GM08714 (cell line): ENCODE data around the gene C1orf105.

ENCODE experiments used
- H3K4me3 ChIP-seq: fragments of 200-500 bp; sonication (Bioruptor generic); 2 replicates; pipeline ENCODE4 v1.5.1; 2014; ENCODE audit warnings: mild to moderate bottlenecking, low read length, inconsistent platforms
- ZNF274 ChIP-seq: IDR thresholded peaks from 2 replicates; pipeline ENCODE4 v1.6.1; 2012; ENCODE audit warnings: mild to moderate bottlenecking, low read depth, low read length

C1orf105 gene

DNA sequence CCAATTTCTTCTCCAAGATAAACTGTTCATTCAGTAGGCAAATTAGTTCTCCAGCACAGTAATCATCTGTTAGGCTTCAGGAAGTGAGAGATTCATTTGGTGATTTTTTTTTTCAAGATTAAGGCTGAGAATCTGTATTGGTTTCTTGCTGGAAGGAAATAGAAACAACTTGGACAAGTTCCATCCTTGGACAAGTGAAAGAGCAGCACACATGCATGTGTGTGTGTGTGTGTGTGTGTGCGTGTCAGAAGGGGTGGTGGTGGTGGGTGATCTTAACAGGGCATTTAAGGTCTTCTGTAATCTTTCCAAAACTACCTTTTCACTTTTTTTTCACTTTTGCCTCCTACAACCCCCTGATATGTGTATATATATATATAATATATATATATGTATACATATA is 96.6 kb downstream of the C1orf105 start:
- no peak for TF ChIP-seq ZNF274
- no peak overlapping the region for H3K4me3 ChIP-seq

GRCh38 chr1:172517545-172517944 is 97.1 kb downstream of the C1orf105 start:
- TF ChIP-seq ZNF274 = no peak
- no peak overlapping the region for H3K4me3 ChIP-seq
